ENCODE measurements around the gene GTPBP6. TPM values are rescaled to one million over a fixed set of nuclear protein-coding genes. Genes with fewer than 3 reads are reported as not detected.
A peak's percentile ranks its signal among the peaks of the same experiment; 100 is the strongest.
"Not testable (repeated sequence)": the region's sequence is repeated elsewhere in the genome, so short reads cannot be mapped to it uniquely, and the experiment has no call there.

The GTPBP6 gene
- total RNA-seq, 2 experiments from 2014 or later = 63.4 to 64.6 TPM

GRCh38 chrX:282000-282681, 36.5 kb downstream of the GTPBP6 start:
- peaks cover 26% of the 10 kb centered on the region for H3K36me3 Mint-ChIP-seq (ENCODE audit: low read depth)
- H3K27me3 Mint-ChIP-seq (ENCODE audit: low read depth); H3K9me3 Mint-ChIP-seq; DNase-seq; CTCF ChIA-PET: not testable (repeated sequence)
- intact Hi-C loops (cut with micrococcal nuclease) = loop anchor here (2.0 kb wide), 1 partner anchor 105 kb away; the partner anchor contains the start of gene PPP2R3B
- peak overlapping the region; percentile 77 for H3K4me3 Mint-ChIP-seq
- peak overlapping the region; percentile 75 for H3K27ac Mint-ChIP-seq
- peaks cover 34% of the 10 kb centered on the region for H3K4me1 Mint-ChIP-seq (ENCODE audit: low read depth)

- no peaks in the 10 kb centered on the region for H3K27me3 Mint-ChIP-seq (ENCODE audit: low read depth)
- no peaks in the 10 kb centered on the region for H3K9me3 Mint-ChIP-seq
- intact Hi-C loops (cut with micrococcal nuclease) = no loop called here
- peaks cover 29% of the 10 kb centered on the region for H3K4me1 Mint-ChIP-seq (ENCODE audit: low read depth)
- peaks cover 24% of the 10 kb centered on the region for H3K36me3 Mint-ChIP-seq (ENCODE audit: low read depth)
- CTCF ChIA-PET = no interaction called here
- DNase-seq = peak; percentile 50
- peak within 1 kb of the TSS; percentile 77 for H3K4me3 Mint-ChIP-seq
- H3K27ac Mint-ChIP-seq = peak within 1 kb of the TSS; percentile 75
Observed at GRCh38 chrX:281166-281999, 37.2 kb downstream of the GTPBP6 start, which contains the start of gene PLCXD1. Gene PLCXD1, plus strand, starts transcription at chrX:281381. Its CDS starts 2,807 bp downstream, at chrX:284188.

GRCh38 chrX:280722-281121, 37.9 kb downstream of the GTPBP6 start:
- peaks cover 26% of the 10 kb centered on the region for H3K4me1 Mint-ChIP-seq (ENCODE audit: low read depth)
- DNase-seq; CTCF ChIA-PET; intact Hi-C loops (cut with micrococcal nuclease); H3K9me3 Mint-ChIP-seq; H3K4me3 Mint-ChIP-seq; H3K27me3 Mint-ChIP-seq (ENCODE audit: low read depth); H3K27ac Mint-ChIP-seq: not testable (repeated sequence)
- peaks cover 17% of the 10 kb centered on the region for H3K36me3 Mint-ChIP-seq (ENCODE audit: low read depth)

- DNase-seq, H3K27ac Mint-ChIP-seq: not testable (repeated sequence)
- peaks cover 10% of the 10 kb centered on the region for H3K36me3 Mint-ChIP-seq (ENCODE audit: low read depth)
Observed at GRCh38 chrX:279757-280604, 38.6 kb downstream of the GTPBP6 start.

GRCh38 chrX:276581-277201, 41.9 kb downstream of the GTPBP6 start:
- CTCF ChIA-PET = no interaction called here
- peak overlapping the region; percentile 74 for H3K4me3 Mint-ChIP-seq

More at GRCh38 chrX:279757-280604, 38.6 kb downstream of the GTPBP6 start:
- H3K27me3 Mint-ChIP-seq (ENCODE audit: low read depth); intact Hi-C loops (cut with micrococcal nuclease); H3K9me3 Mint-ChIP-seq; H3K4me3 Mint-ChIP-seq; CTCF ChIA-PET: not testable (repeated sequence)
- peaks cover 24% of the 10 kb centered on the region for H3K4me1 Mint-ChIP-seq (ENCODE audit: low read depth)

GRCh38 chrX:275967-276580, 42.5 kb downstream of the GTPBP6 start:
- intact Hi-C loops (cut with micrococcal nuclease) = no loop called here
- Mint-ChIP-seq H3K4me1 (ENCODE audit: low read depth) (peaks cover 15% of the 10 kb centered on the region), H3K9me3 (no peaks in the 10 kb centered on the region), H3K36me3 (ENCODE audit: low read depth) (no peaks in the 10 kb centered on the region), H3K27me3 (ENCODE audit: low read depth) (no peaks in the 10 kb centered on the region), H3K27ac (no peak overlapping the region), H3K4me3 (peak overlapping the region; percentile 74)
- peak; percentile 40 for DNase-seq
- CTCF ChIA-PET = no interaction called here

More at GRCh38 chrX:276581-277201, 41.9 kb downstream of the GTPBP6 start:
- intact Hi-C loops (cut with micrococcal nuclease) = no loop called here
- Mint-ChIP-seq H3K4me1 (ENCODE audit: low read depth) (peaks cover 19% of the 10 kb centered on the region), H3K27me3 (ENCODE audit: low read depth) (no peaks in the 10 kb centered on the region), H3K27ac (no peak overlapping the region), H3K36me3 (ENCODE audit: low read depth) (no peaks in the 10 kb centered on the region), H3K9me3 (no peaks in the 10 kb centered on the region)
- DNase-seq = peak; percentile 58

- H3K27me3 Mint-ChIP-seq (ENCODE audit: low read depth) = no peaks in the 10 kb centered on the region
- H3K36me3 Mint-ChIP-seq (ENCODE audit: low read depth) = no peaks in the 10 kb centered on the region
- no peaks in the 10 kb centered on the region for H3K9me3 Mint-ChIP-seq
- peak overlapping the region; percentile 45 for H3K4me3 Mint-ChIP-seq
- CTCF ChIA-PET = no interaction called here
- DNase-seq = no peak
- no peak overlapping the region for H3K27ac Mint-ChIP-seq
- intact Hi-C loops (cut with micrococcal nuclease) = no loop called here
- peaks cover 15% of the 10 kb centered on the region for H3K4me1 Mint-ChIP-seq (ENCODE audit: low read depth)
Observed at GRCh38 chrX:275476-275966, 43.1 kb downstream of the GTPBP6 start.

- no peaks in the 10 kb centered on the region for H3K9me3 Mint-ChIP-seq
- no peak for DNase-seq
- no peaks in the 10 kb centered on the region for H3K27me3 Mint-ChIP-seq (ENCODE audit: low read depth)
- intact Hi-C loops (cut with micrococcal nuclease) = no loop called here
- H3K4me3 Mint-ChIP-seq = peak overlapping the region; percentile 45
- CTCF ChIA-PET = no interaction called here
- H3K4me1 Mint-ChIP-seq (ENCODE audit: low read depth) = peaks cover 15% of the 10 kb centered on the region
- no peaks in the 10 kb centered on the region for H3K36me3 Mint-ChIP-seq (ENCODE audit: low read depth)
- no peak overlapping the region for H3K27ac Mint-ChIP-seq
Observed at GRCh38 chrX:274904-275475, 43.6 kb downstream of the GTPBP6 start.

GRCh38 chrX:270848-271367, 47.7 kb downstream of the GTPBP6 start:
- Mint-ChIP-seq H3K4me1 (ENCODE audit: low read depth) (peaks cover 3% of the 10 kb centered on the region), H3K36me3 (ENCODE audit: low read depth) (no peaks in the 10 kb centered on the region)

GRCh38 chrX:267771-268261, 50.8 kb downstream of the GTPBP6 start:
- CTCF ChIA-PET = no interaction called here
- Mint-ChIP-seq H3K36me3 (ENCODE audit: low read depth) (no peaks in the 10 kb centered on the region), H3K27ac (no peak overlapping the region)

More at GRCh38 chrX:270848-271367, 47.7 kb downstream of the GTPBP6 start:
- no peak overlapping the region for H3K4me3 Mint-ChIP-seq
- no peaks in the 10 kb centered on the region for H3K9me3 Mint-ChIP-seq
- no peak for DNase-seq
- CTCF ChIA-PET = no interaction called here
- no peaks in the 10 kb centered on the region for H3K27me3 Mint-ChIP-seq (ENCODE audit: low read depth)
- intact Hi-C loops (cut with micrococcal nuclease) = no loop called here
- H3K27ac Mint-ChIP-seq = no peak overlapping the region

GRCh38 chrX:265502-265901, 53.1 kb downstream of the GTPBP6 start:
- CTCF ChIA-PET = no interaction called here
- DNase-seq = no peak
- H3K27ac Mint-ChIP-seq = no peak overlapping the region
- H3K4me1 Mint-ChIP-seq (ENCODE audit: low read depth) = no peaks in the 10 kb centered on the region
- no peak overlapping the region for H3K4me3 Mint-ChIP-seq
- no peaks in the 10 kb centered on the region for H3K27me3 Mint-ChIP-seq (ENCODE audit: low read depth)
- no peaks in the 10 kb centered on the region for H3K36me3 Mint-ChIP-seq (ENCODE audit: low read depth)
- intact Hi-C loops (cut with micrococcal nuclease) = no loop called here
- H3K9me3 Mint-ChIP-seq = no peaks in the 10 kb centered on the region

More at GRCh38 chrX:267771-268261, 50.8 kb downstream of the GTPBP6 start:
- intact Hi-C loops (cut with micrococcal nuclease) = no loop called here
- DNase-seq = no peak
- Mint-ChIP-seq H3K4me3 (no peak overlapping the region), H3K4me1 (ENCODE audit: low read depth) (no peaks in the 10 kb centered on the region), H3K9me3 (no peaks in the 10 kb centered on the region), H3K27me3 (ENCODE audit: low read depth) (no peaks in the 10 kb centered on the region)
